Measurements from ENCODE around the gene LRRC56.

- TF ChIP-seq USF2 (CRISPR knock-in tag; IDR thresholded peaks at IDR 0.05) (no peak), TP53 (CRISPR knock-in tag; IDR thresholded peaks at IDR 0.05) (no peak; the same call in 1 of the 2 replicates)
Observed at GRCh38 chr11:568306-569157, 31.2 kb downstream of the LRRC56 start.
